Parathyroid adenoma (tissue), 2 donors: Measurements from ENCODE around the gene CDH4.

Source experiments
- H2AFZ ChIP-seq: fragments of 300-600 bp; sonication (generic); one replicate; pipeline ENCODE4 v1.7.0; 2017; ENCODE audit warnings: antibody characterized with exemption, mild to moderate bottlenecking
- H3K27ac ChIP-seq: fragments of 300-600 bp; sonication (generic); one replicate; pipeline ENCODE4 v1.7.0; 2017
- H3K27me3 ChIP-seq: fragments of 300-600 bp; sonication (generic); one replicate; pipeline ENCODE4 v1.7.0; 2017; ENCODE audit warnings: low read length; ENCODE audit not compliant: control insufficient read depth, insufficient read depth
- H3K36me3 ChIP-seq: fragments of 300-600 bp; sonication (generic); one replicate; pipeline ENCODE4 v1.7.0; 2017; ENCODE audit warnings: low read length; ENCODE audit not compliant: control insufficient read depth, insufficient read depth
- H3K4me1 ChIP-seq: fragments of 300-600 bp; sonication (generic); one replicate; pipeline ENCODE4 v1.7.0; 2017; ENCODE audit warnings: control low read depth
- H3K4me2 ChIP-seq: fragments of 300-600 bp; sonication (generic); one replicate; pipeline ENCODE4 v1.7.0; 2017; ENCODE audit warnings: low read length
- H3K4me3 ChIP-seq: fragments of 300-600 bp; sonication (generic); one replicate; pipeline ENCODE4 v1.7.0; 2017; ENCODE audit warnings: low read depth, low read length
- H3K79me2 ChIP-seq: fragments of 300-600 bp; sonication (generic); one replicate; pipeline ENCODE4 v1.7.0; 2017; ENCODE audit warnings: control low read depth
- H3K9ac ChIP-seq: fragments of 300-600 bp; sonication (generic); one replicate; pipeline ENCODE4 v1.7.0; 2017; ENCODE audit warnings: mild to moderate bottlenecking
- H3K9me3 ChIP-seq: fragments of 300-600 bp; sonication (generic); one replicate; pipeline ENCODE4 v1.7.0; 2017; ENCODE audit warnings: low read length; ENCODE audit not compliant: control insufficient read depth
- CTCF ChIP-seq: fragments of 300-600 bp; sonication (generic); IDR thresholded peaks from one replicate; pipeline ENCODE4 v1.7.0; 2017; ENCODE audit warnings: antibody characterized with exemption, mild to moderate bottlenecking
- donor health status: primary hyperparathyroidism.

The CDH4 gene

GRCh38 chr20:61735503-61735785 lies 483.4 kb downstream of the CDH4 start:
- Histone ChIP-seq H3K4me2 (no peak overlapping the region), H3K4me3 (no peak overlapping the region), H3K27me3 (no peaks in the 10 kb centered on the region), H3K36me3 (no peaks in the 10 kb centered on the region), H3K79me2 (no peaks in the 10 kb centered on the region), H3K9me3 (no peaks in the 10 kb centered on the region), H2AFZ (no peak overlapping the region), H3K4me1 (no peaks in the 10 kb centered on the region), H3K9ac (no peak overlapping the region), H3K27ac (no peak overlapping the region)
- TF ChIP-seq CTCF = no peak

GRCh38 chr20:61736001-61736635 lies 484.1 kb downstream of the CDH4 start:
- Histone ChIP-seq H3K4me1 (no peaks in the 10 kb centered on the region), H3K79me2 (no peaks in the 10 kb centered on the region), H3K36me3 (no peaks in the 10 kb centered on the region), H3K9me3 (no peaks in the 10 kb centered on the region), H3K4me2 (no peak overlapping the region), H3K4me3 (no peak overlapping the region), H2AFZ (no peak overlapping the region), H3K27me3 (no peaks in the 10 kb centered on the region), H3K9ac (no peak overlapping the region), H3K27ac (no peak overlapping the region)
- TF ChIP-seq CTCF = no peak

GRCh38 chr20:61736751-61737310 lies 484.8 kb downstream of the CDH4 start:
- no peak overlapping the region for H3K9ac ChIP-seq

GRCh38 chr20:61737346-61737745 lies 485.3 kb downstream of the CDH4 start:
- no peak overlapping the region for H2AFZ ChIP-seq
- no peaks in the 10 kb centered on the region for H3K79me2 ChIP-seq
- H3K27ac ChIP-seq = no peak overlapping the region
- no peaks in the 10 kb centered on the region for H3K9me3 ChIP-seq
- no peak overlapping the region for H3K4me2 ChIP-seq
- no peak for TF ChIP-seq CTCF
- H3K4me1 ChIP-seq = no peaks in the 10 kb centered on the region
- no peak overlapping the region for H3K4me3 ChIP-seq
- no peak overlapping the region for H3K9ac ChIP-seq
- no peaks in the 10 kb centered on the region for H3K36me3 ChIP-seq
- H3K27me3 ChIP-seq = no peaks in the 10 kb centered on the region

More at GRCh38 chr20:61736751-61737310, 484.8 kb downstream of the CDH4 start:
- Histone ChIP-seq H3K4me1 (no peaks in the 10 kb centered on the region), H3K36me3 (no peaks in the 10 kb centered on the region), H3K27ac (no peak overlapping the region), H3K79me2 (no peaks in the 10 kb centered on the region), H3K4me3 (no peak overlapping the region), H3K9me3 (no peaks in the 10 kb centered on the region), H3K4me2 (no peak overlapping the region), H3K27me3 (no peaks in the 10 kb centered on the region), H2AFZ (no peak overlapping the region)
- no peak for TF ChIP-seq CTCF

GRCh38 chr20:61737812-61738443 lies 485.9 kb downstream of the CDH4 start:
- Histone ChIP-seq H3K27me3 (no peaks in the 10 kb centered on the region), H3K79me2 (no peaks in the 10 kb centered on the region)

More at GRCh38 chr20:61737812-61738443, 485.9 kb downstream of the CDH4 start:
- no peak for TF ChIP-seq CTCF
- Histone ChIP-seq H3K4me2 (no peak overlapping the region), H3K27ac (no peak overlapping the region), H3K36me3 (no peaks in the 10 kb centered on the region), H3K4me3 (no peak overlapping the region), H3K9me3 (no peaks in the 10 kb centered on the region), H3K4me1 (no peaks in the 10 kb centered on the region), H2AFZ (no peak overlapping the region), H3K9ac (no peak overlapping the region)
